GM18858 (cell line): ENCODE data around the gene TCEA2.

Experiments used
- ATAC-seq: cut with Tn5 transposase; IDR thresholded peaks from one replicate; pipeline ENCODE4 v1.9.1; 2021; ENCODE audit not compliant: unreplicated experiment

TCEA2 gene

DNA sequence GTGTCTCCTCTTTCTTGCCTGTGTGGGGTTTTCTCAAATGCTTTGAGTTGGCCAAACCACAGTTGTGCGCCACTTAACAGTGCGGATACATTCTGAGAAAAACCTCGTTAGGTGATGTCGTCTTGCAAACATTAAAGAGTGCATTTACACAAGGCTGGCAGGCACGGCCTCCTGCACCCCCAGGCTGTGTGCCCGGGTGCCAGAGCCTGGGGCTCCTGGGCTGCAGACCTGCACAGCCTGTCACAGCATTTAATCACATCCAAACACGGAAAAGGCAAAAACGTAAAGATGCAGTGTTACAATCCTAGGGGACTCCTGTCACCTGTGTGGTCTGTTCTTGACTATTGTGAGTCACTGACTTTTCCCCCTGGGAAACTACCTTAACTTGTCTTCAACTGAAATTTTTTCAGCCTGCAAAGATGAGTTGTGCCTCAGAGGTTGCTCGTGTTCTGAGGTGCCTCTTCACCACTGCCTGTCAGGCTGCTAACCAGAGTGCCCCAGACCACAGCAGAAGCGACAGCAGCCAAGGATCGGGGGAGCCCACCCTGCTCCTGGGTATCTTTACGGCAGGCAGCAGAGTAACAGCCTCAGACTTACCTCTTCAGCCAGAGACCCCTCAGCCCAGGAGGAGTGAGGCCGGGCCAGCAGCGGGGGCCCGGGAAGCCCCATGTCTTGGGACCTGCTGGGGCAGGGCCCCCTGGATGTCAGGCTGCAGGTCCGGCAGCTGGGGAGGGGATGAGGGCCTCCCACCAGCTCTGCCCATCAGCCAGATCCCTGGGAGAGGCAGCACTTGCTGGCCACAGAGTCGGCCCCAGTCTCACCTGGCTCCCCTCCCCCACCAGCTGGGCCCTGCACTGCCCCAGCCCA lies 27.7 kb upstream of the TCEA2 start:
- no peak for ATAC-seq

DNA sequence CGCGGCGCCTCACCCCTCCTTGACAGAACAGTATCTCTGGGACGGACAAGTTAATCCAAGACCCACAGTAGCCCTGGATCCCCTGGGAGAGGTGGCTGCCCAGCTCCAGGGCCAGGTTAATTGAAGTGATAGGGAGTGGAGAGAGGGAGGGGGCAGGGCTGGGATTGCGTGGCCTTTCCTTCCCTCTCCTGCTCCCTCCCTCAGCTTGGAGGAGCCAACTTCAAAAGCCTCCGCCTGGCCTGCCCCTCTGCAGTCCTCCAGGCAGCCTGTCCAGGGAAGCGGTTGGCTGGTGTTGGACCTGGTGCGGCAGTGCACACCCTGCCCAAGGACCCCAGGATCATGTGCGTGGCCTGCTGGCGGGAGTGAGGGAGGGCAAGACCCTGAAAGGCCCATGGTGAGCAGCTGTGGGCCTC lies 27.1 kb upstream of the TCEA2 start, which contains the start of gene C20orf204:
Gene C20orf204 (plus strand): TSS at position 250 of the 413 bp plus-strand sequence. CDS start 142 bp downstream, at position 392.
- no peak for ATAC-seq

DNA sequence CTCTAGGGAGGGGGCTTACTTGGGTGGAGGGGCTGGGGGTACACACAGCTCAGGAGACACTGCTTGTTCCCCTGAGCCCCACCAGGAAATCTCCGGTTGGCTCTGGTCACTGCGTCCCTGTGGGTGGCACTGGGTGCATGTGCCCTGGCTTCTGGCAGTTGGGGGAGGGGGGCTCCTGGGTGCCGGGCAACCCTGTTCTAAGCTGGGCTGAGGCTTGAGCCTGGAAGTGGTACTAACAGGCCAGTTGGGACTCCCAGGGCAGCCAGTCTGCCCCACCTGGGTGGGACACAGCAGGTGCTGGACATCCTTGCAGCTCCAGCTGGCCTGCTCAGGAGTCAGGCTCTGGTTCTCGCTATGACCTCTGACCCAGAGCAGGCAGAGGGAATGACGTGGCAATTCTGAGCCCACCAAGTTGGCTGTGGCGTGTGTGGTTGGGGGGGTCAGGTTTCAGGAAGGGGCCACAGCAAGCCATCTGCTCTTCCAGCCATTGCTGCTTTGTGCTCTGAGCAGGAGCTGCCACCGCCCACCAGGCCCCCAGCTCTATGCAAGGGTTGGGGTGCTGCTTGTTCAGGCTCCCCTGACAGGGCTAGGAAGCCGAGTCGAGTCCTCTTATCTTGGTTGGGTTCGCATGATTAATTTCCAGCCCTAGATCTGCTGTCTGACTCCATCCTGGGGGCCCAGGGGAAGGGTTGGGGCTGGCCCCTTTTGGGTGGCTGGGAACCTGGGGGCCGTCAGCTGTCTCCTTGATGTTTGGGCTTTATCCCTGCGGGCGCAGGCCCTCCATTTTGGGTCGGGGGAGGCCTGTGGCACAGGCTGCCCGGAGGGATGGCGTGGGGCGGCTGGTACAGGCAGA lies 26.4 kb upstream of the TCEA2 start:
- ATAC-seq: no peak

DNA sequence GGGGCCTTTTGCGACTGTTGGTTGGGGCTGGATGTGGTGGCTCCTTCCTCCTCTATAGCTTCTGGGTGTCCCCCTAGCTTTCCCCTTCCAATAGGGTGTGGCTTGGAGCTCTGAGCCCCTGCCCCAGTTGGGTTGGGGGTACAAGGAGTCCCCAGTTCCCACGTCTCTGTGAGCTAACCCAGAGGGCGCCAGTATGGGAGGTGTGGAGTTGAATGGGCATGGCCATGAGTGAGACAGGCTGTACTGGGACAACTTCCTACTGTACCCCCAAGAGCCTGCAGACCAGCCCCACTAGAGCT lies 25.9 kb upstream of the TCEA2 start:
- ATAC-seq: no peak

DNA sequence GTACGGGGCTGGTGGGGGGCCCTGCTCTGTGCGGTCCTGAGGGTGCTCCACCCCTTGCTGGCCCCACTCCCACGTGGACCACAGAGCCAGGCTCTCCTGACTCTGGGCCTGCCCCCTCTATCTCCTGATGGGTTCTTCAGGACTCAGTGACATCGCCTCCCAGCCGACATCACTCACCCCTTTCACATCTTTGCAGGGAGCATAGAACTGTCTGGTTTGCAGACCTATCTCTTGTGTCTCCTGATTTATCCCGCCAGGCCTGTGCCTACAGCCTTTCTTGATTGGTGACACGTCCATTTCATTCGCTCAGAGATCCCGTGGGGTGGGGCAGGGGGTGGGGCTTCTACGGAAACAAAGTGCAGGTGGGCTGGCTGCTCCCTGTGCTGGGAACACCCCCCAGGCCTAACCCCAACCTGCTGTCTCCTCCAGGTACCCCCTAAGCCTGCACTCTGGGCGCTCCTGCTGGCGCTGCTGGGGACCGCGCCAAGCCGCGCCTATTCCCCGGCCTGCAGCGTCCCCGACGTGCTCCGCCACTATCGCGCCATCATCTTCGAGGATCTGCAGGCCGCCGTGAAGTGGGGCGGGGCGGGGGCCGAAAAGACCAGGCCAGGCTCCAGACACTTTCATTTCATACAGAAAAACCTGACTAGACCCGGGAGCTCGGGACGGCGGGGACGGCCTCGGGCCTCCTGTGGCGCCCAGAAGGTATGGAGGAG lies 25.3 kb upstream of the TCEA2 start:
- ATAC-seq: no peak

DNA sequence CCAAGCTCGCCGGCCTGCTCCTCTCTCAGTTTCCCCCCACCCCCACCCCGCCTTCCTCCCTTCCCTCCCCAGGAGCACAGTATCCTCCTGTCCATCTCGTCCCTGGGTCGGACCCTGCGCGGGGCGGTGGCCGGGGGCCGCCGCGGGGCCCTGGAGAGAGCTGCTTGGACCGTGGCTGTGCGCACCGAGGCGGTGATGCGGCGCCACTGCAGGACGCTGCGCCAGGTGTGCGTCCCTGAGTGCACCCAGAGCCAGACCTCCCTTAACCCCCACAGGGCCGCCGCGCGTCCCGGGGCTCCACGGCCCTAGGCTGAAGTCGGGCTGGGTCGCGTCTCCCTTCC lies 24.8 kb upstream of the TCEA2 start:
- no peak for ATAC-seq

DNA sequence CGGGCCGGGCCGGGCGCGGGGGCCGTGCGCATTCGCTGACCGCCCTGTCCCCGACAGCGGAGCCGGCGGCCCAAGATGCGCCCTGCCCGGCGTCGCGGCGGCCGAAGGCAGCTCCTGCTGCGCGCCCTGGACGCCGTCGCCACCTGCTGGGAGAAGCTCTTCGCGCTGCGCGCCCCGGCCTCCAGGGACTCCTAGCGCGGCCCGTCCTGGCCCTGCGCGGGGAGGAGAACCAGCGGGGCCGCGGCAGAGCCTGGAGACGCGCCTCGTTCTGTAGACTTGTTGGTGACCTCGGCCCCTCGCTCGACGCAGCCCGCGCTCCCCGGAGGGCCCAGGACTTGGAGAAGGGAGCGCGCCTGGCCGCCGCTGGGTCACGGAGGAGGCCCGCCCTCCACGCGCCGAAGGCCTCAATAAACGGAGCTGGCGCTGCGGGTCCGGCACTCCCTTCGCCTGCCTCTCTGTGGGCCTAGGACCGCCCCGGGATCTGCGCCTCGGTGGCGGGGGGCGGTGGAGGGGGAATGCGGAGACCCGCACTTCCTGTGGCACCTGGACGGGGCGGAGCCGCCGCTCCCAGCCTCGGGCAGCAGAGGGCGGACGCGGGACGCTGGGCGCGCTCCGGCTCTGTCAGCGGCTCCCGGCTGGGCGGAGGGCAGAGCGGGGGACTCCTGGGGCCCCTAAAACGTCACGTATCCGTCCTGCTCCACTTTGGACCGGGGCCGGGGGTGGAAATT lies 24.3 kb upstream of the TCEA2 start:
- no peak for ATAC-seq

DNA sequence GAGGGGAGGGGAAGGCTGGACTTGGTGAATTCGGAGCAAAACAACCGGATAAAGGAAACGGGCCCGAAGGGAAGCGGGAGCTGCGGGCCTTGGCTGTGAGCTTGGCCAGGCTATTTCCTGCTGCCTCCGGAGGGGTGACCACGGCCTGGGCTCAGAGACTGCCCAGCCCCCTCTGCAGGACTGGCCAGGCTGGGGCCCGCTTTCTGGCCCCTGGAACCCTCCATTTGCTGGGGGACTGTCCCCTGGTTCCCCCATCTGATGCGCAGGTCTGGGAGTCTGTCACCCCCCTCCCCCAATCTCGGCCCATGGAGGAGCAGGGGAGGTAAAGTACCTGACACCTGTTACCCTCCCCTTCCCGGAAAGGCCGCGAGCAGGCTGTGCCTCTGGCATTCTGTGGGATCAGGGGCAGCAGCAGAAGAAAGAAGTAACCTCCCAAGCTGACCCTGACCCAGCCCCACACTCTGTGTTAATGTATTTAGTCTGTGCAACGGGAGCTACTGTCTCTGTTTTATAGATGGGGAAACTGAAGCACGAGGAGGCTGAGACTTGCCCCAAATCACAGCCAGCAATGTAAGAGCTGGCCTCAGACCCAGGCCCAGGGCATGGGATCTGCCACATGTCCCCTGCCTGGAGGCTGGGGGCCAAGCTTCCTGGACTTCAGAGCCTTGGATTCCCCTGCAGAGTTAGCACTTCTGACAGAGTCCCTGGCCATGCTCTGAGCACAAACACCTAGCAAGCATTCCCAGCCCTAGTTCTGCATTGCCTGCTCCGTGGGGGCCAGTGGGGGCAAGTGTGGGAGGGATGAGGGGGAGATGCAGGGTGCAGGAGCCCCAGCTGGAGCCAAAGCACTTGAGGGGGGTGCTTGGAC lies 23.5 kb upstream of the TCEA2 start:
- ATAC-seq: no peak

DNA sequence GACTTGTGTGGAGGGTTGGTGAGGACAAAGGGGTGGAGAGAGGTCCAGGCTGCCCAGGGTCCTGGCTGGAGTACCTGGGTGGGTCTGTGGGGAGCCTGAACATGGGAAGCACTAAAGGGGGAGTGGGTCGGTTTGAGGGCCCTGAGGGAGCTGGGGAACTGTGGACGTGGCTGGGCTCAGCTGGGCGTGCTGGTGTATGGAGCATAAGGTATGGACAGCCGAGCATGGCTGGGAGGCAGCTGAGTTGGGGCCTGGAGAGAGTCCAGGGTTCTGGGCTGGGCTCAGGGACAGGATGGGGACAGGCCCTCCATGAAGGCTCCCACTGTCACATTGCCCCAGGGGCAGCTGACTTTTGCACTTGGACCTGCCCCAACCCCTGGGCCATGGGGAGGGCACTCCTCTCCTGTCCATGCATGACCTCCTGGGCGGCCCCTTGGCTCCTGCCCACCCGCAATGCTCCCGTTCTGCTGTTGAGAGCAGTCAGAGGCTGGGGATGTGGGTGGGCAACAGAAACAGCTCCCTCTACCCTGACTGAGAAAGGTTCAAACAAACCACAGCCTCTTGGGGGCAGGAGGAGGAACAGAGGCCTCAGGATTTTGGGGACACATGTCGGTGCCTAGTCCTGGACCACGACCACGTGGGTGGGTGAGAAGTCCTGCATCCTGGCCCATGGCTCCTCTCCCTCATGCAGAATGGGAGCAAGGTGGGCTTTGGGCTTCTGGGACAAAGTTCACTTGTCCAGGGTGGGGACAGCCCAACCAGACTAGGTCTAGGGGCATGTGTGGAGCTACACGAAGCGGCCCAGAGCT lies 22.6 kb upstream of the TCEA2 start:
- no peak for ATAC-seq

DNA sequence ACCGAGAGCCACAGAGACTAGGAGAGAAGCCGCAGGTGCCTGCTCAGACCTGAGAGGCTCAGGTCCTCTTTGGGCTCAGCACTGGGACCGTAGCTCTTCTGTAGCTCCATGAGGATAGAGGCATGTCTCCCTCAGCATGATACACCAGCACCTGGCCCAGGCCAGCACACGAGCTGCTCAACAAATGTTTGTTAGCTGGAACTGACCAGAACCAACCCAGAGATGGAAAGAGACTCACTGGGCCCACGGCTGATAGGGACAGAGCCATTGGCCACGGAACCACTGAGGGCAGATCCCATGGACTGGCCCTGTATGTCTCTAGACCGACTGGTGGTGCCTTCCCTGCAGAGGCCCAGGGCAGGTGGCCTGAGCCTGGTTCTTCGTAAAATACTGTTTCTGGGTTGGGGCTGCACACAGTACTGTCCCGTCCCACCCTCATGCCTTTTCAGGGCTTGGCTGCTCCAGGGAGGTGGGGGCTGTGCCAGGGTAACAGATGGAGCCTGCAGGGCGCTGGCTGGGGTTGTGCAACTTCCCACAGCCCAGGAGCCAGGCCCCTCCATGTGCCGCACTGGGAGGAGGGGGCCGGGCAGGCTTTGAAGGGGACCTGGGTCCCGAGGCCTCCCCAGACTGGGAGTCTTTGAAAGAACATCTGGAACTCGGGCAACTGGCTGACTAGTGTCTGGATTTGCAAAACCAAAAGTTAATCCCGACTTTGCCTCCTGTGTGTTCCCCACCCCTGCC lies 21.8 kb upstream of the TCEA2 start:
- ATAC-seq: no peak

DNA sequence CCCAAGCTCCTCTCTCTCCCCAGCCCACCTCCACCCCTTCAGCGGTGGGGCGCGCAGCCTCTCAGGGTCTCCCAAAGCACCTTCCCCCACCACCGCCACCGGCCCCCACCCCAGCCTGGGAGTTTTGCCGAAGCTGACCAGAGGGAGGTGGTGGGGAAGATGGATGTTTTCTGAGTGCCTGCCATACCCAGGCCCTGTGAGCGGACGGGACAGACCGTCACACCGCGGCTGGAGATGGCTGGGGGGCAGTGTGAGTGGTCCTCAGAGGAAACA lies 21.3 kb upstream of the TCEA2 start:
- no peak for ATAC-seq

DNA sequence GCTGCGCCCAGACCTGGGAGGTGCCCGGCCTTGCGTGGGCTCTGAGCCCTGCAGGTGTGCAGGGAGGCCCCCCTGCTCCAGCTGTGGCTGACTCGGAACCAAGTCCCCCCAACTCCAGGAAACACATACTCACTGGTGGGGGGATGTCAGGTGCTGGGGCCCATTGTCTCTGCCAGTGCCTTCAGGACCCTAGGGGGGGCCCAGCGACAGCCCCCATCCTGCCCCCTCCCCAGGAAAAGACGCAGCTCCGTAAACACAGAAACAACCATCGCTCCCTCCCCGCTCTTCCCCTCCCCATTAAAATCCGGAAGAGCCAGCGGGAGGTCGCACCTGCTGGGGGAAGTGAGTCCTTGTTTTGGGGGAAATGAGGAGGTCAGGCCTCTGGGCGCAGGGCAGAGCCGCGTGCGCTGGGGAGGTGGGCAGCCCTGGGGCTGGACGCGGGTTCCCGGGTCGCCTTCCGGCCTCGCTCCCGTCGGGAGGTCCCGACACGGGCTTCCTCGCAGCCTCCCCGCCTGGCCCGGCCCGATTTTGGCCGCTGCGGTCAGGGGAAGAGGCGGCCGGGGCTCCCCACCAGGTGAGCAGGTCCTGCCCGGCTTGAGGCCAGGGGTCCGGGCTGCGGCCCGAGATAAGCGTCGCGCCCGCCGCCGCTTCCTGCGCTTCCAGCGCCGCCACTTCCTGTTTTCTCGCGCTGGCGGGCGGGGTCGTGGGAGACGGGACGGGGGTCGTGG lies 20.8 kb upstream of the TCEA2 start:
- no peak for ATAC-seq

DNA sequence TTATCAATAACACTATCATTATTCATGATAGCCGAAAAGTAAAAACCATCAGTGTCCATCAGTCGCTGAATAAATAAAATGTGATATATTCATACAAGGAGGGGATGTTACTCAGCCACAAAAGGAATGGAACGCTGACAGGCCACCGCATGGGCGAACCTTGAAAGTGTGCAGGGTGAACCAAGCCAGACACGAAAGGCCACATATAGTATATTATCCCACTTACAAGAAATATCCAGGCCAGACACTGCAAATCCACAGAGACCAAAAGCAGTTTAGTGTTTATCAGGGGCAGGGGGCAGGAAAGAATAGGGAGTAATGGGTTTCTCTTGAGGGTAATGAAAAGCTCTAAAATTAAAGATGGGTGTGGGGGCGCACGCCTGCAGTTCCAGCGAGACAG lies 19.2 kb upstream of the TCEA2 start:
- ATAC-seq: no peak

DNA sequence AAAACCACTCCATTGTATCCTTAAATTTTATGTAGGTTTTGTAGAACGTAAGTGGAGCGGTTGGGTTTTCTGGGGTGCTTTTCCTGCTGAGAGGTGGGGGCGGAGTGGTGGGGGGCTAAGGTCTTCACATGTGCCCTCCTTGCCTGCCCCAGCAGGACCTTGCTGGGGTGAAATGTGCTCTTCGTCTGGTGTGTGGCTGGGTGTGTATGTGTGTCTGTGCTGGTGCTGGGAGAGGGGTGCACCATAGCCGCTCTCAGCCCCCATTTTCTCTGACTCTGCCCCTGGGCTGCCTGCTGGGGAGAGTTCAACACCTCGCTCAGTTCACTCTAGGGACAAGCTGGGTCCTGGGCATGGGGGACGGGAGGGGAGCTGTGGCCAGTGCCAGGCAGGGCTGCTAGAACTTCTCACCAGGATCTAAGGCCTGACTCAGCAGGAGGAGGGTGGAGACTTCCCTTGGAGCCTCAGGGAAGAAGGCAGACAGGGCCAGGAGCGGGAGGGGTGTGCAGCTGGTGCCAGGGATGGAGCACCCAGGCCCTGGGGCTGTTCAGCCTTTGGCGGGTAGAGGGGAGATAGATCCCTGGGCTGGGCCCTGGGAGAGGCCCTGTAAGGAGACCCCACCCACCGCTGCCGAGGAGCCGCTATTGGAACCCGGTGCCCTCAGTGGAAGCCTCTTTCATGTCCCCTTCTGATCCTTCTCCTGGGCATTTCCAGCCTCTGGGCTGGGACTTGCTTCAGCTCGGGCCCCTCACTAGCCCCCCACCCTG lies 18.3 kb upstream of the TCEA2 start:
- no peak for ATAC-seq

DNA sequence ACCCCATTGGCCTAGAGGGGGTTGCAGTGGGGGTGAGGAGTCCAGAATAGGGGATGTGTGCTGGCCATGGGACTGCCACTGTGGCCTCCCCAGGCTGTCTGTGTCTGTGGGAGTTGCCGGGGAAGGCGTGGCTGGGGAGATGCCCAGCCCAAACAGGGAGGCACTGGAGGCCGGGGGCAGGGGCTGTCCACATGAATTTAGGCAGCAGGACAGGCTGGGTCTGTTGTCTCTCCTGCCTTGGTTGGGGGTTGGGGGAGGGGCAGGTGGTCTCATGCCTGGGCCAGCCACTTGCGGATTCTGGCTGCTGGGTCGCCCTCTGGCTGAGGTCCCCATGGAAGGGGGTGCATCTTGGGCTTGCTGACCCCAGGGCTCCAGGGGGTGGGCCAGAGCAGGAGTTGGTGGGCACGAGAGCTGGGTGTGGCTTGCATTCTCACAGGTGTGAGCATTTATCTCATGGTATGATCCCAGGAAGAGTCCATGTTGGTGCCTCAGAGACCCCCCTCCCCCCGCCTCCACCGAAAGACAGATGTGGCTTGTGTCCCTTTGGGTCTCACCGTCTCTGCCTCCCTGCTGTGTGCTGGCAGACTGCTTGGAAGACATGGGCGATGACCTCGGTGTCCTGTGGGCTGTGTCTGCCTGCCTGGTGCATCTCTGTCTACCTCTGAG lies 17.5 kb upstream of the TCEA2 start:
- no peak for ATAC-seq

DNA sequence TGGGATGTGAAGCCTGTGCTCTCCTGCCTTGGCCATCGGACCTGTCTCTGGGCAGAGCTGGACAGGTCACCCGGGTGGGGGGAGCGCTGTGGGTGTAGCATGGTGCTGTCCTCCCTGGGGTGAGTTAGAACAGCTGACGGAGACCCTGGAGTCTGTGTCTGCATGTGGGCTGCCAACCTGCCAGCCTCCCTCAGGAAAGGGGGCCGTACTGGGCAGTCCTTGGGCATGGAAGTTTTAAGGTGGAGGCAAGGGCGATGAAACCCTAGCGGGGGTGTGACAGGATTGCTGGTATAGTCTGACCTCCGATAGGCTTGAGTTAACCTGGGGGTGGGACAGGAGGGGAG lies 16.0 kb upstream of the TCEA2 start:
- no peak for ATAC-seq

DNA sequence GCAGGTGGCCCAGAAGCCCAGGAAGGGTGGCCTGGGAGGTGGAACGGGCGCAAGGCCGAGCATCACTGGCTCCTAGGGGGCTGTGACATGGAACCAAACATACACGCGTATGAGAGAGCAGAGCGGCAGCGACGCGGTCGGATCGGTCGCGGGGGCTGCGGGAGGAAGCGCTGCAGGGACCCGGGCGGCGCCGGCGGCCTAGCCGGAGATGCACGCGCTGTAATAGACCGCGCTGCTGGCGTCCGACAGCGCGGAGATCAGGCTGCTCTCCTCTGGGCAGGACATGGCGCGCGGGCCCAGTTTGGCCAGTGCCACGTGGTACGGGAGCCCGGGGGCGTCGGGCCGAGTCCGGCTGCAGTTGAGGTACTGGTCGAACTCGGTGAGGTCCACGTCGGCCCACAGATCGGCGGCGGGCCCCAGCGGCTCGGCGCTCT lies 15.0 kb upstream of the TCEA2 start:
- no peak for ATAC-seq
